ENCODE results near the gene BRSK1. TPM values are rescaled to one million over a fixed set of nuclear protein-coding genes. Genes with fewer than 3 reads are reported as not detected.

Gene BRSK1
- polyA plus RNA-seq, 3 donors = not detected

- Mint-ChIP-seq H3K27me3 (ENCODE audit: low read depth in 3 of 3) (peaks cover 0 to 3% (median 2%) of the 10 kb centered on the region in 3 donors), H3K9me3 (no peaks in the 10 kb centered on the region), H3K36me3 (peaks cover 16 to 29% of the 10 kb centered on the region in 2 donors), H3K4me3 (peak overlapping the region; percentile 80 to 89), H3K4me1 (peaks cover 27% of the 10 kb centered on the region), H3K27ac (peak overlapping the region; percentile 88 to 97 (median 93))
- H2AFZ ChIP-seq (ENCODE audit: insufficient read depth, low read depth, low read length, poor library complexity, severe bottlenecking) = peak overlapping the region; percentile 62
- peak overlapping the region; percentile 94 for H3K4me2 ChIP-seq (replicated peaks; ENCODE audit: extremely low read depth, low read length, poor library complexity, severe bottlenecking)
- H3K27me3 ChIP-seq (ENCODE audit: control insufficient read depth in 2 of 2, insufficient read depth in 2 of 2, low read length in 2 of 2) = no peaks in the 10 kb centered on the region
- 0% methylated on average over 5 of the region's 24 CpGs for WGBS (ENCODE audit: insufficient coverage)
- intact Hi-C loops (cut with micrococcal nuclease) = loop anchor here in 1 of 2 donors (5.0 kb wide), 1 partner anchor 42 kb away; the partner anchor contains the start of gene TMEM238
- H3K4me1 ChIP-seq (ENCODE audit: control insufficient read depth in 1 of 2, insufficient read depth in 2 of 2, low read length in 2 of 2) = peaks cover 31 to 39% of the 10 kb centered on the region in 2 donors
- H4K20me1 ChIP-seq (ENCODE audit: insufficient read depth, low read length) = peaks cover 7% of the 10 kb centered on the region
- H3K9me3 ChIP-seq (replicated peaks in 1 of 2; ENCODE audit: control insufficient read depth in 1 of 2, insufficient read depth in 1 of 2, low read length in 2 of 2) = no peaks in the 10 kb centered on the region
- no peak for DNase-seq
- H3K27ac ChIP-seq (ENCODE audit: low read depth in 1 of 2, low read length in 2 of 2) = peak overlapping the region; percentile 83 to 97
- peak overlapping the region; percentile 72 for H3K9ac ChIP-seq (ENCODE audit: insufficient read depth, low read length, poor library complexity, severe bottlenecking)
- TF ChIP-seq, protein P1, sequence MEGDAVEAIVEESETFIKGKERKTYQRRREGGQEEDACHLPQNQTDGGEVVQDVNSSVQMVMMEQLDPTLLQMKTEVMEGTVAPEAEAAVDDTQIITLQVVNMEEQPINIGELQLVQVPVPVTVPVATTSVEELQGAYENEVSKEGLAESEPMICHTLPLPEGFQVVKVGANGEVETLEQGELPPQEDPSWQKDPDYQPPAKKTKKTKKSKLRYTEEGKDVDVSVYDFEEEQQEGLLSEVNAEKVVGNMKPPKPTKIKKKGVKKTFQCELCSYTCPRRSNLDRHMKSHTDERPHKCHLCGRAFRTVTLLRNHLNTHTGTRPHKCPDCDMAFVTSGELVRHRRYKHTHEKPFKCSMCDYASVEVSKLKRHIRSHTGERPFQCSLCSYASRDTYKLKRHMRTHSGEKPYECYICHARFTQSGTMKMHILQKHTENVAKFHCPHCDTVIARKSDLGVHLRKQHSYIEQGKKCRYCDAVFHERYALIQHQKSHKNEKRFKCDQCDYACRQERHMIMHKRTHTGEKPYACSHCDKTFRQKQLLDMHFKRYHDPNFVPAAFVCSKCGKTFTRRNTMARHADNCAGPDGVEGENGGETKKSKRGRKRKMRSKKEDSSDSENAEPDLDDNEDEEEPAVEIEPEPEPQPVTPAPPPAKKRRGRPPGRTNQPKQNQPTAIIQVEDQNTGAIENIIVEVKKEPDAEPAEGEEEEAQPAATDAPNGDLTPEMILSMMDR (IDR thresholded peaks at IDR 0.05) = no peak
- H3K79me2 ChIP-seq (ENCODE audit: insufficient read depth, low read length) = peaks cover 12% of the 10 kb centered on the region
- H3K36me3 ChIP-seq (replicated peaks in 1 of 2; ENCODE audit: control insufficient read depth in 1 of 2, insufficient read depth in 2 of 2, low read length in 2 of 2) = peaks cover 9 to 15% of the 10 kb centered on the region in 2 donors
- H3K4me3 ChIP-seq (replicated peaks in 1 of 3; ENCODE audit: low read depth in 2 of 3, low read length in 3 of 3) = peak overlapping the region; percentile 48 to 83 (median 69)
Measured at GRCh38 chr19:55340784-55341147, 57.0 kb downstream of the BRSK1 start.

- peaks cover 12% of the 10 kb centered on the region for H3K79me2 ChIP-seq (ENCODE audit: insufficient read depth, low read length)
- H3K27ac ChIP-seq (ENCODE audit: low read depth in 1 of 2, low read length in 2 of 2) = peak overlapping the region in 1 of 2 donors; percentile 83
- H3K9ac ChIP-seq (ENCODE audit: insufficient read depth, low read length, poor library complexity, severe bottlenecking) = peak overlapping the region; percentile 72
- H3K27ac Mint-ChIP-seq = peak overlapping the region in 5 of 7 donors; percentile 69 to 97 (median 95)
- H3K27me3 ChIP-seq (ENCODE audit: control insufficient read depth in 2 of 2, insufficient read depth in 2 of 2, low read length in 2 of 2) = no peaks in the 10 kb centered on the region
- peak overlapping the region; percentile 94 for H3K4me2 ChIP-seq (replicated peaks; ENCODE audit: extremely low read depth, low read length, poor library complexity, severe bottlenecking)
- peak overlapping the region; percentile 80 to 89 for H3K4me3 Mint-ChIP-seq
- H3K4me3 ChIP-seq (replicated peaks in 1 of 3; ENCODE audit: low read depth in 2 of 3, low read length in 3 of 3) = peak overlapping the region in 2 of 3 experiments; percentile 69 to 83
- H3K4me1 Mint-ChIP-seq = peaks cover 27% of the 10 kb centered on the region
- 0% methylated on average over 8 of the region's 15 CpGs for WGBS (ENCODE audit: insufficient coverage)
- peaks cover 0 to 3% (median 2%) of the 10 kb centered on the region in 3 donors for H3K27me3 Mint-ChIP-seq (ENCODE audit: low read depth in 3 of 3)
- peaks cover 7% of the 10 kb centered on the region for H4K20me1 ChIP-seq (ENCODE audit: insufficient read depth, low read length)
- TF ChIP-seq, protein P1 (IDR thresholded peaks at IDR 0.05) = no peak
- H3K36me3 ChIP-seq (replicated peaks in 1 of 2; ENCODE audit: control insufficient read depth in 1 of 2, insufficient read depth in 2 of 2, low read length in 2 of 2) = peaks cover 9 to 15% of the 10 kb centered on the region in 2 donors
- H3K9me3 ChIP-seq (replicated peaks in 1 of 2; ENCODE audit: control insufficient read depth in 1 of 2, insufficient read depth in 1 of 2, low read length in 2 of 2) = no peaks in the 10 kb centered on the region
- peak overlapping the region; percentile 62 for H2AFZ ChIP-seq (ENCODE audit: insufficient read depth, low read depth, low read length, poor library complexity, severe bottlenecking)
- intact Hi-C loops (cut with micrococcal nuclease) = loop anchor here in 1 of 2 donors (5.0 kb wide), 1 partner anchor 41 kb away; the partner anchor contains the start of gene TMEM238
- H3K4me1 ChIP-seq (ENCODE audit: control insufficient read depth in 1 of 2, insufficient read depth in 2 of 2, low read length in 2 of 2) = peaks cover 31 to 39% of the 10 kb centered on the region in 2 donors
- H3K9me3 Mint-ChIP-seq = no peaks in the 10 kb centered on the region
- peak in 1 of 3 donors; percentile 20 for DNase-seq
- peaks cover 16 to 29% of the 10 kb centered on the region in 2 donors for H3K36me3 Mint-ChIP-seq
Measured at GRCh38 chr19:55341171-55341588, 57.4 kb downstream of the BRSK1 start.
